ENCODE results near the gene TUFM. TPM values are rescaled to one million over a fixed set of nuclear protein-coding genes. Genes with fewer than 3 reads are reported as not detected.

The TUFM gene
- total and polyA plus RNA-seq, 10 donors = 76.3 to 194 (median 117) TPM

GRCh38 chr16:28842696-28843095 lies 3.5 kb downstream of the TUFM start:
- no peaks in the 10 kb centered on the region for H3K27me3 ChIP-seq (replicated peaks in 1 of 7)
- intact Hi-C loops (cut with DNase I; ENCODE audit: low total_unique reads) = no loop called here
- H3K9me3 ChIP-seq = no peaks in the 10 kb centered on the region
- H3K27ac ChIP-seq = no peak overlapping the region
- H3K4me1 ChIP-seq = peaks cover 19 to 36% (median 25%) of the 10 kb centered on the region in 6 donors
- H3K36me3 ChIP-seq = peaks cover 0 to 63% (median 41%) of the 10 kb centered on the region in 6 donors
- no peak for DNase-seq
- WGBS, 5 donors = 85 to 99% (median 93%) methylated on average over 5 to 7 of the region's 7 CpGs
- TF ChIP-seq CTCF (IDR thresholded peaks at IDR 0.05 in 8 of 11, conservative IDR thresholded peaks at IDR 0.05 in 3 of 11) = no peak
- peak in 1 of 3 donors; percentile 12 for TF ChIP-seq POLR2AphosphoS5 (IDR thresholded peaks at IDR 0.05)
- no peak for TF ChIP-seq POLR2A (IDR thresholded peaks at IDR 0.05)
- no peak overlapping the region for H3K4me3 ChIP-seq

- no peaks in the 10 kb centered on the region for H3K9me3 ChIP-seq
- 15 to 88% (median 30%) methylated on average over 1 of the region's 1 CpG for WGBS, 5 donors
- peaks cover 1 to 12% (median 5%) of the 10 kb centered on the region in 6 donors for H3K4me1 ChIP-seq
- H3K27me3 ChIP-seq (replicated peaks in 1 of 7) = no peaks in the 10 kb centered on the region
- TF ChIP-seq CTCF (IDR thresholded peaks at IDR 0.05 in 8 of 11, conservative IDR thresholded peaks at IDR 0.05 in 3 of 11) (no peak), POLR2AphosphoS5 (IDR thresholded peaks at IDR 0.05) (no peak), POLR2A (IDR thresholded peaks at IDR 0.05) (no peak)
- no peak for DNase-seq
- peaks cover 0 to 90% (median 68%) of the 10 kb centered on the region in 6 donors for H3K36me3 ChIP-seq
- H3K4me3 ChIP-seq = no peak overlapping the region
- peak overlapping the region in 2 of 8 donors; percentile 16 to 45 for H3K27ac ChIP-seq
- intact Hi-C loops (cut with DNase I; ENCODE audit: low total_unique reads) = no loop called here
Measured at GRCh38 chr16:28839899-28840298, 6.2 kb downstream of the TUFM start.

GRCh38 chr16:28839004-28839639 lies 7.0 kb downstream of the TUFM start:
- no peak for DNase-seq
- H3K4me1 ChIP-seq = peaks cover 0 to 5% (median 0%) of the 10 kb centered on the region in 6 donors
- no peak for TF ChIP-seq CTCF (IDR thresholded peaks at IDR 0.05 in 8 of 11, conservative IDR thresholded peaks at IDR 0.05 in 3 of 11)
- TF ChIP-seq POLR2AphosphoS5 (IDR thresholded peaks at IDR 0.05) = peak in 1 of 3 donors; percentile 24
- H3K36me3 ChIP-seq = peaks cover 3 to 90% (median 70%) of the 10 kb centered on the region in 6 donors
- intact Hi-C loops (cut with DNase I; ENCODE audit: low total_unique reads) = no loop called here
- H3K27me3 ChIP-seq (replicated peaks in 1 of 7) = no peaks in the 10 kb centered on the region
- 92 to 98% (median 95%) methylated on average over 12 to 14 of the region's 14 CpGs for WGBS, 5 donors
- H3K9me3 ChIP-seq = no peaks in the 10 kb centered on the region
- no peak overlapping the region for H3K27ac ChIP-seq
- no peak overlapping the region for H3K4me3 ChIP-seq

- no peak for TF ChIP-seq CTCF (IDR thresholded peaks at IDR 0.05 in 8 of 11, conservative IDR thresholded peaks at IDR 0.05 in 3 of 11)
- TF ChIP-seq POLR2AphosphoS5 (IDR thresholded peaks at IDR 0.05) = no peak
- Histone ChIP-seq H3K27ac (no peak overlapping the region), H3K27me3 (replicated peaks in 1 of 7) (no peaks in the 10 kb centered on the region), H3K4me3 (no peak overlapping the region), H3K36me3 (peaks cover 3 to 90% (median 70%) of the 10 kb centered on the region in 6 donors), H3K4me1 (no peaks in the 10 kb centered on the region), H3K9me3 (no peaks in the 10 kb centered on the region)
- WGBS, 5 donors = 97 to 100% (median 98%) methylated on average over 1 of the region's 1 CpG
- intact Hi-C loops (cut with DNase I; ENCODE audit: low total_unique reads) = no loop called here
- no peak for DNase-seq
Measured at GRCh38 chr16:28838558-28838918, 7.6 kb downstream of the TUFM start.
